ENCODE results near the gene TRABD.

GRCh38 chr22:50246242-50247175 lies 60.8 kb downstream of the TRABD start:
- TF ChIP-seq CTCF (IDR thresholded peaks at IDR 0.05) (peak; percentile 18; the same call in 1 of the 2 replicates), REST (IDR thresholded peaks at IDR 0.05; ENCODE audit: insufficient read depth in 1 of 2, low read depth in 2 of 2, low read length in 1 of 2) (no peak), POLR2AphosphoS5 (IDR thresholded peaks at IDR 0.05; ENCODE audit: low read depth, low read length) (no peak)
